Tibial nerve (tissue), 4 donors: Measurements from ENCODE around the gene WHAMM. TPM values are rescaled to one million over a fixed set of nuclear protein-coding genes. Genes with fewer than 3 reads are reported as not detected.

ENCODE experiments used
- DNase-seq, 2 donors: peaks; one replicate each; pipeline ENCODE4 v3.0.0-alpha.2; 2019; ENCODE audit warnings: low spot score in 2 of 2
- H3K27ac ChIP-seq, 4 donors: fragments of 200-600 bp; sonication (generic) in 3 of 4; one replicate each; pipeline ENCODE4 v1.5.1; 2017 to 2019; ENCODE audit warnings: mild to moderate bottlenecking in 1 of 4
- H3K27me3 ChIP-seq, 2 donors: fragments of 200-600 bp; sonication (generic) in 1 of 2; one replicate each; pipeline versions ENCODE4 v1.5.1 to v1.6.0; 2017 to 2019
- H3K36me3 ChIP-seq, 3 donors: fragments of 200-600 bp; sonication (generic); one replicate each; pipeline ENCODE4 v1.5.1; 2018 to 2019
- H3K4me1 ChIP-seq, 4 donors: fragments of 200-600 bp; sonication (generic) in 3 of 4; one replicate each; pipeline ENCODE4 v1.5.1; 2017 to 2019
- H3K4me3 ChIP-seq, 4 donors: fragments of 200-600 bp; sonication (generic) in 3 of 4; one replicate each; pipeline ENCODE4 v1.5.1; 2017 to 2019; ENCODE audit warnings: mild to moderate bottlenecking in 1 of 4, moderate library complexity in 1 of 4
- H3K9me3 ChIP-seq, 4 donors: fragments of 200-600 bp; sonication (generic) in 3 of 4; one replicate each; pipeline ENCODE4 v1.5.1; 2017 to 2019
- CTCF ChIP-seq, 5 experiments: fragments of 200-600 bp in 3 of 5; fragments of 450-650 bp in 2 of 5; sonication (generic) in 3 of 5; IDR thresholded peaks; one replicate each; pipeline ENCODE4 v1.5.1; 2016 to 2019; ENCODE audit warnings: antibody characterized with exemption in 5 of 5, mild to moderate bottlenecking in 3 of 5, moderate library complexity in 2 of 5
- EP300 ChIP-seq, 2 donors: sonication (generic); formaldehyde crosslinking; IDR thresholded peaks; one replicate each; pipeline ENCODE4 v1.6.1; 2017; ENCODE audit warnings: antibody characterized with exemption in 2 of 2, mild to moderate bottlenecking in 1 of 2
- POLR2A ChIP-seq, 2 donors: fragments of 450-650 bp; IDR thresholded peaks; one replicate each; pipeline ENCODE4 v1.6.1; 2017; ENCODE audit warnings: antibody characterized with exemption in 2 of 2, mild to moderate bottlenecking in 2 of 2, moderate library complexity in 2 of 2
- WGBS, 2 donors: methylation state at CpG; one replicate each; pipeline ENCODE4 v1.1.5; 2018; 5-methylcytosine and 5-hydroxymethylcytosine counted together
- total RNA-seq, 4 donors: library from RNA; depleted of rRNA; stranded (reverse); fragments of >200 nt; gene quantifications; one replicate each; pipeline ENCODE4 v1.1.0, GENCODE V29; 2016

Gene WHAMM
- total RNA-seq, 4 donors from 2014 or later: 11.8 to 17.4 (median 13.0) TPM

- H3K9me3 ChIP-seq: no peaks in the 10 kb centered on the region
- H3K27ac ChIP-seq: no peak overlapping the region
- no peak for TF ChIP-seq CTCF (IDR thresholded peaks at IDR 0.05)
- TF ChIP-seq EP300 (IDR thresholded peaks at IDR 0.05): no peak
- no peak for TF ChIP-seq POLR2A (IDR thresholded peaks at IDR 0.05)
- 66 to 78% methylated on average over 13 of the region's 13 CpGs for WGBS, 2 donors
- no peaks in the 10 kb centered on the region for H3K27me3 ChIP-seq
- DNase-seq: peak in 1 of 2 donors; percentile 2
- peaks cover 5 to 98% (median 28%) of the 10 kb centered on the region in 3 donors for H3K36me3 ChIP-seq
- no peak overlapping the region for H3K4me3 ChIP-seq
- no peaks in the 10 kb centered on the region for H3K4me1 ChIP-seq
Observed at GRCh38 chr15:82832601-82833361, 23.4 kb downstream of the WHAMM start.

GRCh38 chr15:82833362-82833682, 23.9 kb downstream of the WHAMM start:
- TF ChIP-seq EP300 (IDR thresholded peaks at IDR 0.05) (no peak), CTCF (IDR thresholded peaks at IDR 0.05) (no peak), POLR2A (IDR thresholded peaks at IDR 0.05) (no peak)
- Histone ChIP-seq H3K9me3 (no peaks in the 10 kb centered on the region), H3K36me3 (peaks cover 5 to 98% (median 26%) of the 10 kb centered on the region in 3 donors), H3K4me3 (no peak overlapping the region), H3K27ac (no peak overlapping the region), H3K27me3 (no peaks in the 10 kb centered on the region), H3K4me1 (no peaks in the 10 kb centered on the region)
- WGBS, 2 donors: 90 to 95% methylated on average over 4 of the region's 4 CpGs
- peak in 1 of 2 donors; percentile 3 for DNase-seq

- H3K36me3 ChIP-seq: peaks cover 5 to 88% (median 19%) of the 10 kb centered on the region in 3 donors
- no peak overlapping the region for H3K27ac ChIP-seq
- no peaks in the 10 kb centered on the region for H3K9me3 ChIP-seq
- peak in 1 of 2 donors; percentile 3 for DNase-seq
- H3K4me1 ChIP-seq: no peaks in the 10 kb centered on the region
- H3K4me3 ChIP-seq: no peak overlapping the region
- H3K27me3 ChIP-seq: no peaks in the 10 kb centered on the region
- 91 to 95% methylated on average over 7 of the region's 7 CpGs for WGBS, 2 donors
- no peak for TF ChIP-seq EP300 (IDR thresholded peaks at IDR 0.05)
Observed at GRCh38 chr15:82835391-82835917, 26.0 kb downstream of the WHAMM start.

- H3K36me3 ChIP-seq: peaks cover 5 to 67% (median 15%) of the 10 kb centered on the region in 3 donors
Observed at GRCh38 chr15:82838096-82838735, 28.8 kb downstream of the WHAMM start.

GRCh38 chr15:82839136-82839535, 29.7 kb downstream of the WHAMM start:
- TF ChIP-seq POLR2A (IDR thresholded peaks at IDR 0.05): no peak
- no peak for TF ChIP-seq CTCF (IDR thresholded peaks at IDR 0.05)
- no peak for TF ChIP-seq EP300 (IDR thresholded peaks at IDR 0.05)
- H3K27ac ChIP-seq: no peak overlapping the region
- H3K27me3 ChIP-seq: no peaks in the 10 kb centered on the region
- no peaks in the 10 kb centered on the region for H3K4me1 ChIP-seq
- H3K36me3 ChIP-seq: peaks cover 5 to 64% (median 11%) of the 10 kb centered on the region in 3 donors
- H3K9me3 ChIP-seq: peaks cover 0 to 7% (median 0%) of the 10 kb centered on the region in 4 donors
- H3K4me3 ChIP-seq: no peak overlapping the region
- DNase-seq: no peak

More at GRCh38 chr15:82838096-82838735, 28.8 kb downstream of the WHAMM start:
- TF ChIP-seq EP300 (IDR thresholded peaks at IDR 0.05) (no peak), POLR2A (IDR thresholded peaks at IDR 0.05) (no peak), CTCF (IDR thresholded peaks at IDR 0.05) (no peak)
- Histone ChIP-seq H3K9me3 (no peaks in the 10 kb centered on the region), H3K27me3 (no peaks in the 10 kb centered on the region), H3K27ac (no peak overlapping the region), H3K4me3 (no peak overlapping the region), H3K4me1 (no peaks in the 10 kb centered on the region)
- no peak for DNase-seq
- WGBS, 2 donors: 92 to 96% methylated on average over 14 of the region's 14 CpGs
